CD4-positive, alpha-beta memory T cell (primary cell): ENCODE measurements around the gene TBC1D10A. TPM values are rescaled to one million over a fixed set of nuclear protein-coding genes. Genes with fewer than 3 reads are reported as not detected.
A peak's percentile ranks its signal among the peaks of the same experiment; 100 is the strongest.

ENCODE experiments used
- CTCF ChIA-PET: fragments of 350-600 bp; sonication (Branson Sonifier 250); formaldehyde crosslinking; loops from one replicate; lab custom pipeline; 2021; ENCODE audit warnings: inconsistent platforms; ENCODE audit not compliant: partially characterized antibody; lab: Charles Lee
- POLR2A ChIA-PET: fragments of 350-600 bp; sonication (Branson Sonifier 250); formaldehyde crosslinking; loops from one replicate; lab custom pipeline; 2021; ENCODE audit not compliant: partially characterized antibody; lab: Charles Lee
- DNase-seq, 5 donors: peaks; one replicate each; pipeline versions ENCODE4 v3.0.0 to v3.0.0-alpha.2; 2020 to 2022; ENCODE audit warnings: mixed read lengths in 1 of 5
- H3K27ac ChIP-seq: one replicate; pipeline ENCODE4 v1.7.0; 2013; ENCODE audit warnings: low read depth, low read length
- H3K27me3 ChIP-seq: 2 replicates; pipeline ENCODE4 v1.7.0; 2013; ENCODE audit warnings: mild to moderate bottlenecking, low read length, moderate library complexity; ENCODE audit not compliant: insufficient read depth
- H3K36me3 ChIP-seq: 2 replicates; pipeline ENCODE4 v1.7.0; 2013; ENCODE audit warnings: mild to moderate bottlenecking, low read length, moderate library complexity; ENCODE audit not compliant: insufficient read depth
- H3K4me1 ChIP-seq: 2 replicates; pipeline ENCODE4 v1.7.0; 2013; ENCODE audit warnings: mild to moderate bottlenecking, low read length, moderate library complexity; ENCODE audit not compliant: insufficient read depth
- H3K4me3 ChIP-seq, 2 donors: one replicate each; pipeline ENCODE4 v1.7.0; 2013; ENCODE audit warnings: low read length in 2 of 2, mild to moderate bottlenecking in 1 of 2
- H3K9me3 ChIP-seq, 2 donors: one replicate each; pipeline ENCODE4 v1.7.0; 2013; ENCODE audit warnings: low read length in 2 of 2, control low read depth in 1 of 2; ENCODE audit not compliant: control insufficient read depth in 1 of 2
- H3K27ac Mint-ChIP-seq, 7 donors: one replicate each; pipeline ENCODE4 v1.8.0; 2020 to 2021; ENCODE audit warnings: mixed read lengths in 7 of 7, mild to moderate bottlenecking in 6 of 7, inconsistent platforms in 3 of 7, moderate library complexity in 3 of 7
- H3K27me3 Mint-ChIP-seq, 2 donors: one replicate each; pipeline ENCODE4 v1.8.0; 2020 to 2021; ENCODE audit warnings: mixed read lengths in 2 of 2
- H3K36me3 Mint-ChIP-seq, 2 donors: one replicate each; pipeline ENCODE4 v1.8.0; 2020 to 2021; ENCODE audit warnings: mixed read lengths in 2 of 2, inconsistent platforms in 1 of 2, mild to moderate bottlenecking in 1 of 2
- H3K4me1 Mint-ChIP-seq, 4 donors: one replicate each; pipeline ENCODE4 v1.8.0; 2020 to 2021; ENCODE audit warnings: mixed read lengths in 4 of 4, mild to moderate bottlenecking in 1 of 4
- H3K4me3 Mint-ChIP-seq, 8 donors: one replicate each; pipeline ENCODE4 v1.8.0; 2020 to 2021; ENCODE audit warnings: mixed read lengths in 8 of 8, mild to moderate bottlenecking in 7 of 8, moderate library complexity in 6 of 8, inconsistent platforms in 3 of 8
- H3K9me3 Mint-ChIP-seq, 8 donors: one replicate each; pipeline ENCODE4 v1.8.0; 2020 to 2021; ENCODE audit warnings: mixed read lengths in 8 of 8, mild to moderate bottlenecking in 5 of 8, inconsistent platforms in 3 of 8, moderate library complexity in 1 of 8
- intact Hi-C: fragments of 100-400 bp; cut with micrococcal nuclease; formaldehyde crosslinking; loops from one replicate; pipeline ENCODE4 v1.15.1; 2023
- polyA plus RNA-seq, 2 donors: library from polyadenylated mRNA; unstranded; fragments of 300-500 nt; fragmentation: Illumina TruSeq; gene quantifications; one replicate each; pipeline ENCODE4 v1.2.3, GENCODE V29; 2021
- total RNA-seq, 2 experiments: library from RNA; stranded (reverse); gene quantifications; one replicate each; pipeline ENCODE4 v1.2.3, GENCODE V29; 2021

TBC1D10A gene
- total and polyA plus RNA-seq, 4 experiments from 2014 or later = 60.6 to 76.8 (median 61.9) TPM

DNA sequence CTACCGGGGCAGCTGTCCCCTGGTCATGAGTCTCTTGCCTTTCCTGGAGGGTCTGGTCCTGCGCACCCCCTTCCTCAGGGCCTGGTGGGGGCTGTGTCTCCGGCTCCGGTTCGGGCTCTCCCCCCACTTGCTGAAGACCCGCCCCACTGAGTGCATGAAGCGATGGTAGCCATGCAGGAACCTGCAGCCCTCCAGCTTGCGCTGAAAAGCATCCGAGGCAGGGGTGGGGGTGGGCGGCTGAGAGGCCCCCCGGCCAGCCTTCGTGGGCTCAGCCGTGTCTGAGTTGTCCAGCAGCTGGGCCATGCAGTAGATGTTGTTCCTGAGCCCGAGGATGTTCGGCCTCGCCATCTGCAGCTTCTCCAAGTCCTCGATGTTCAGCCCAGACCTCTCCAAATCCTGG, 62.9 kb downstream of the TBC1D10A start:
- Mint-ChIP-seq H3K4me3 (no peak overlapping the region), H3K36me3 (peaks cover 4 to 18% of the 10 kb centered on the region in 2 donors), H3K4me1 (peaks cover 28 to 63% (median 46%) of the 10 kb centered on the region in 4 donors), H3K9me3 (no peaks in the 10 kb centered on the region), H3K27me3 (no peaks in the 10 kb centered on the region), H3K27ac (peak overlapping the region in 1 of 7 donors; percentile 99)
- intact Hi-C loops = loop anchor here (1.0 to 2.0 kb wide), 4 partner anchors 23 to 156 kb away; partner anchors contain the start of genes RNF215 and TBC1D10A
- Histone ChIP-seq H3K9me3 (no peaks in the 10 kb centered on the region), H3K4me3 (no peak overlapping the region), H3K36me3 (peaks cover 4% of the 10 kb centered on the region), H3K4me1 (peaks cover 54% of the 10 kb centered on the region), H3K27me3 (no peaks in the 10 kb centered on the region), H3K27ac (no peak overlapping the region)
- CTCF ChIA-PET = interaction anchor here (0.7 to 4.2 kb wide), 17 partner anchors 23 to 179 kb away, joined by 3 to 60 read pairs (median 4); partner anchors contain the start of gene RNF215
- no peak for DNase-seq
- POLR2A ChIA-PET = interaction anchor here (1.1 to 9.0 kb wide), 4 partner anchors 8 to 159 kb away, joined by 3 to 106 read pairs (median 3); partner anchors contain the start of gene CASTOR1

DNA sequence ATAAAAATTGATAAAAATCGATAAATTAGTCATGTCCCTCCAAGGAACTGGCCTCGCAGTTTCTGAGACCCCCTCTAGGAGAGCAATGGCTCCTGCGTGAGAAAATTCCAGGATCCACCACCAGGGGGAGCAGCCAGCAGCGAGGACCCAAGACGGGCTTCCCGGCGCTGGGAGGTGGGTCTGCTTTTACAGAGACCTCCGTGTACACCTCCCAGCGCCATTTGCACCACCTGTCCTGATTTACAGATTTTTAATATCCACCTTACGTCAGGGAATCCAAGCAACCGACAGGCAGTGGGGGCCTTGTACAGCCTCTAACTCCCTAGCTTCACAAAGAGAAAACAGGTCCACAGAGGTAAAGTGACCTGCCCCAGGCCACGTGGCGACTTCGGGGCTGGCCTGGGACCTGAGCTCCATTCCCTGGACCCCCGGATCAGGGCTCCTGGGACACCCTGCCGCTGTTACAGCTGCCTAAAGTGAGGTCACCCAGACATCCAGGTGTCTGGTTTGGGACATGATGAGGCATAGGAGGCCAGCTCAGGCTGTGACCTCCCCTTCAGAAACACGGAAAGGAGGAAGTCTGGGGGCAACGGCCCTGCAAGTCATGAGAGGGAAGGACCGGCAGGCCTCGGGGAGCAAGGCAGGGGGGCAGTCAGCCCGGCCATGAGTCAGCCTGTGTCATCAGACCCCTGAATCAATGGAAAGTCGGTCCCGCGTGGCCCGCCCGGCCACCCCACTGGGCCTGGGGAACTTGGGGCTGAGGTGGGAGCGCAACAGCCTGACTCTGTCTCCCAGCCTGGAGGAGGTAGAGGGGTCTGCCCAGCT, 63.6 kb downstream of the TBC1D10A start:
- H3K4me1 Mint-ChIP-seq = peaks cover 24 to 56% (median 42%) of the 10 kb centered on the region in 4 donors
- DNase-seq = peak; percentile 64 to 76 (median 68)
- peak overlapping the region; percentile 61 to 90 (median 86) for H3K27ac Mint-ChIP-seq
- Histone ChIP-seq H3K4me3 (peak overlapping the region in 1 of 2 donors; percentile 24), H3K27me3 (no peaks in the 10 kb centered on the region), H3K27ac (peak overlapping the region; percentile 36), H3K4me1 (peaks cover 48% of the 10 kb centered on the region), H3K9me3 (no peaks in the 10 kb centered on the region), H3K36me3 (peaks cover 4% of the 10 kb centered on the region)
- no peaks in the 10 kb centered on the region for H3K27me3 Mint-ChIP-seq
- POLR2A ChIA-PET = interaction anchor here (1.0 to 9.0 kb wide), 6 partner anchors 9 to 159 kb away, joined by 3 to 106 read pairs (median 3); partner anchors contain the start of genes CASTOR1, CCDC157 and SF3A1
- H3K9me3 Mint-ChIP-seq = no peaks in the 10 kb centered on the region
- intact Hi-C loops = loop anchor here (1.0 to 2.0 kb wide), 5 partner anchors 24 to 155 kb away; partner anchors contain the start of genes RNF215, SF3A1 and TBC1D10A
- peaks cover 4 to 18% of the 10 kb centered on the region in 2 donors for H3K36me3 Mint-ChIP-seq
- peak overlapping the region; percentile 70 to 83 (median 74) for H3K4me3 Mint-ChIP-seq
- CTCF ChIA-PET = interaction anchor here (0.7 to 4.2 kb wide), 23 partner anchors 15 to 178 kb away, joined by 3 to 60 read pairs (median 4); partner anchors contain the start of gene RNF215

DNA sequence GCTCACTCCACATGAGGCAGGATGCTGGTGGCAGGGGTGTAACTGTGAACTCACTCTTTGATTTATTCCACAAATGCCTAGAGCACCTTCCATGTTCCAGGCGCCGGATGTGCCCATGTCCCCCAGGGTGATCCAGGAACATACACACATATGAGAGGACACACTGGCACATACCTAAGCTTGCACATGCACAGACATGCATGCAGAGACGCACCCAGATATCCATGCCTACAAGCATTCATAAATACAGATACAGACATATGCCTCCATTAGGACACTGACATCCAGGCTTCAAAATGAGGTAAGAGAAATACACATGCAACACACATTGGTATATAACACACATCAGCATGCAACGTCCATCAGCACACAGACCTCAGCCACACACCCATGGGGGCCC, 64.6 kb downstream of the TBC1D10A start:
- H3K27me3 ChIP-seq = no peaks in the 10 kb centered on the region
- H3K36me3 ChIP-seq = peaks cover 4% of the 10 kb centered on the region
- Mint-ChIP-seq H3K9me3 (no peaks in the 10 kb centered on the region), H3K36me3 (peaks cover 4 to 15% of the 10 kb centered on the region in 2 donors), H3K4me1 (peaks cover 22 to 46% (median 34%) of the 10 kb centered on the region in 4 donors), H3K27ac (peak overlapping the region in 3 of 7 donors; percentile 46 to 86 (median 50)), H3K27me3 (no peaks in the 10 kb centered on the region), H3K4me3 (peak overlapping the region in 4 of 8 donors; percentile 3 to 57 (median 36))
- ChIA-PET CTCF (interaction anchor here (2.5 kb wide), 1 partner anchor 125 kb away, joined by 9 read pairs; the partner anchor contains the start of gene RNF215), POLR2A (interaction anchor here (9.0 kb wide), 1 partner anchor 23 kb away, joined by 106 read pairs; the partner anchor contains the start of gene CASTOR1)
- no peak overlapping the region for H3K4me3 ChIP-seq
- DNase-seq = no peak
- H3K27ac ChIP-seq = no peak overlapping the region
- no peaks in the 10 kb centered on the region for H3K9me3 ChIP-seq
- peaks cover 38% of the 10 kb centered on the region for H3K4me1 ChIP-seq
- intact Hi-C loops = loop anchor here (1.0 to 2.0 kb wide), 2 partner anchors 65 to 94 kb away; partner anchors contain the start of genes SF3A1 and TBC1D10A

DNA sequence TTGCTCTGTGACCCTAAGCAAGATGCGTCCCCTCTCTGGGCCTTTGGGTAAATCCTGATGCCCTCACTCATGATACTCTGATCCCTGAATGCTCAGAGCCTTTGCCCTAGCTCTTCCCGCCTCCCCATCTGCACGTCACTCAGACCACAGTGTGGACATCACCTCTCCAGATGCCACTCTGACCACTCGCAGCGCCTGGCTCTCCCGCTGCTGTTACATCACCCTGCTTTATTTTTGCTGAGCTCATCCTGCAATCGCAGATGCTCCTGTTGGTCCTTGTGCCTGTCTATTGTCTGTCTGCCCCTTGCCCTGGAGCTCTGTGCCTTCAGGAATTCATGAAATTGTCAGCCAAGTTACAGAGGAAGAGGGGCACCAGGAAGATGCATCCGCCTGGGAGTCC, 65.6 kb downstream of the TBC1D10A start:
- Mint-ChIP-seq H3K4me1 (peaks cover 20 to 41% (median 29%) of the 10 kb centered on the region in 4 donors), H3K27ac (peak overlapping the region in 1 of 7 donors; percentile 1), H3K27me3 (no peaks in the 10 kb centered on the region), H3K4me3 (no peak overlapping the region), H3K9me3 (no peaks in the 10 kb centered on the region), H3K36me3 (peaks cover 4 to 11% of the 10 kb centered on the region in 2 donors)
- ChIA-PET POLR2A (interaction anchor here (9.0 kb wide), 1 partner anchor 24 kb away, joined by 106 read pairs; the partner anchor contains the start of gene CASTOR1), CTCF (interaction anchor here (0.8 to 2.5 kb wide), 6 partner anchors 13 to 166 kb away, joined by 3 to 9 read pairs (median 4); partner anchors contain the start of gene RNF215)
- H3K27me3 ChIP-seq = no peaks in the 10 kb centered on the region
- peaks cover 36% of the 10 kb centered on the region for H3K4me1 ChIP-seq
- no peak overlapping the region for H3K4me3 ChIP-seq
- intact Hi-C loops = no loop called here
- H3K9me3 ChIP-seq = no peaks in the 10 kb centered on the region
- peaks cover 4% of the 10 kb centered on the region for H3K36me3 ChIP-seq
- no peak overlapping the region for H3K27ac ChIP-seq
- DNase-seq = no peak

DNA sequence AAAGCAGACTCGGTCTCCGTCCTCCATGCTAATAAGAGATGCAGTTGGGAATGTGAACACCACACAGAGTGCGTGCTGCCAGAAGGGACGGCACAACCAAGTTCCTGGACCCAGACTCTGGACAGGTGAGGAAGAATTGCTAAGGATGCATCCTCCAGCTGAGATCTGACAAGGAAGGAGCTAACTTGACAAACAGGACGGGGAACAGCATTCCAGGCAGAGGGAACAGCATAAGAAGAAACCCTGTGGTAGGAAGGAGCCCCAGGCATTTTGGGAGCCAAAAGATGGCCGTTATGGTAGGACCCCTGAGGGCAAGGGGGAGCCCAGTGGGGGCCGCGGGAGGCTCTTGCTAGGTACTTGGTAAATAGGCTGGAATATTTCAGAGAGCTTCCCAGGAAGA, 66.1 kb downstream of the TBC1D10A start:
- no peak for DNase-seq
- H3K27ac Mint-ChIP-seq = no peak overlapping the region
- intact Hi-C loops = no loop called here
- no peaks in the 10 kb centered on the region for H3K27me3 ChIP-seq
- peaks cover 35% of the 10 kb centered on the region for H3K4me1 ChIP-seq
- CTCF ChIA-PET = interaction anchor here (0.8 to 2.5 kb wide), 6 partner anchors 13 to 166 kb away, joined by 3 to 9 read pairs (median 4); partner anchors contain the start of gene RNF215
- no peak overlapping the region for H3K4me3 Mint-ChIP-seq
- no peak overlapping the region for H3K27ac ChIP-seq
- H3K36me3 Mint-ChIP-seq = peaks cover 4 to 10% of the 10 kb centered on the region in 2 donors
- peaks cover 4% of the 10 kb centered on the region for H3K36me3 ChIP-seq
- H3K27me3 Mint-ChIP-seq = no peaks in the 10 kb centered on the region
- H3K4me3 ChIP-seq = no peak overlapping the region
- POLR2A ChIA-PET = interaction anchor here (9.0 kb wide), 1 partner anchor 24 kb away, joined by 106 read pairs; the partner anchor contains the start of gene CASTOR1
- no peaks in the 10 kb centered on the region for H3K9me3 ChIP-seq
- peaks cover 17 to 37% (median 26%) of the 10 kb centered on the region in 4 donors for H3K4me1 Mint-ChIP-seq
- H3K9me3 Mint-ChIP-seq = no peaks in the 10 kb centered on the region

DNA sequence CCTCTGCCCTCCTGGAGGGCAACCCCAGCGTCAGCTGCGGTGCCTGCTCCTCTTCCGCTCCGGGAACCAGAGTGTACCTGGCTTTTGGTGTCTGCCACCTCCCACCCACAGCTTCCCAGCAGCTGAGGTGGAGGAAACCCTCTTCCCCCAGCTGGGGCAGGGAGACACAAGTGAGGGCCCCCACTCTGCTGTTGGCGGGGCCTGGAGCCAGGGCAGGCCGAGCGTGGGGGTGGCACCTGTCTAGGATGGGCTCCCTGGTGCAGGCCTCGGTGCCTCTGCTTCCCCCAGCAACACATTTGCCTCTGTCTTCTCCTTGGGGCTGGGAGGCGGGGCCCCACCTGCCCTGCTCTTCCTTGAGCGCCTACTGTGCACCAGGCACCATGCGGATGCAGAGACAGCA, 66.5 kb downstream of the TBC1D10A start:
- Histone ChIP-seq H3K27me3 (no peaks in the 10 kb centered on the region), H3K4me1 (peaks cover 31% of the 10 kb centered on the region), H3K27ac (no peak overlapping the region), H3K4me3 (no peak overlapping the region), H3K36me3 (peaks cover 4% of the 10 kb centered on the region), H3K9me3 (no peaks in the 10 kb centered on the region)
- Mint-ChIP-seq H3K4me1 (peaks cover 16 to 32% (median 24%) of the 10 kb centered on the region in 4 donors), H3K36me3 (peaks cover 4 to 10% of the 10 kb centered on the region in 2 donors), H3K27ac (no peak overlapping the region), H3K9me3 (no peaks in the 10 kb centered on the region), H3K27me3 (no peaks in the 10 kb centered on the region), H3K4me3 (no peak overlapping the region)
- ChIA-PET CTCF (interaction anchor here (1.3 to 2.5 kb wide), 3 partner anchors 12 to 155 kb away, joined by 3 to 9 read pairs (median 5); partner anchors contain the start of gene RNF215), POLR2A (no interaction called here)
- no peak for DNase-seq
- intact Hi-C loops = no loop called here
